HG03439 (cell line): Measurements from ENCODE around the gene ZNF385A.

Experiments used
- ATAC-seq: cut with Tn5 transposase; IDR thresholded peaks from one replicate; pipeline ENCODE4 v1.9.1; 2021; ENCODE audit warnings: mild to moderate bottlenecking, moderate library complexity; ENCODE audit not compliant: unreplicated experiment

ZNF385A gene

DNA sequence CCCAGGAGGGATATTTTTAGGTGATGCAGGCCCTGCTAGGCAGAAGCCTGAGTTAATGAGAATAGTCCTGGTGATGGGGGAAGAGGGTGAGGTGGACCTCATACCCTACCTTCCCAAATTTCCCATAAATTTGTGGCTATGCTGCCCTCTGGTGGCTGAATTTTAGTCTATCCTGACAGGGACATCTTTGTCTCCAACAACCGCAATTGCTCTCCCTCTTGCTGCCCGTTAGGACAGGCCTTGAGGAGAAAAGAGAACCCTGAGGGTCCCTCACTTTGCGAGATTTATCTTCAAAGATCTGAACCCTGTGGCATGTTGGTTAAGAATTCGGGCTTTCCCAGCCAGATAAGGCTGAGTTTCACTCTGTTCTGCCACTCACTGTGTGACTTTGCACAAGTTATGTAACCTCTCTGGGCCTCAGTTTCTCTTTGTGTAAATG is 9.8 kb upstream of the ZNF385A start:
- ATAC-seq: no peak

DNA sequence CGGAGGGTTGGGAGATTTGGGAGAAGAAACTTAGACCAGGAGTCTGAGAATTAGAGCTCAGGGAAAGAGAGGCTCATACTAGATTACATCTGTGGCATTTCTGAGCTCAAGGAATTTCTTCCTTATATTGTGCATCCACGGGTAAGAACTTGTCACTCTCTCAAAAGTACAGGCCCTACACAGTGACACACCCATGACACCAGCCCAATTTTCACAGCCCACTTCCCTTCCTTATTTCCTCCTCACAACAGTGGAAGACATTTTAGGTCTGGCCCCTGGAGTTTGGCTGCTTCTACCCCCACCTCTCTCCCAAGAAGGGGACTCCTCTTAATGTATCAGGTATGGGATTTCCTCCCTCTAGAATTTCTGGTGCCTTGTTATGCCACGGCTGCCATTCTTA is 9.2 kb upstream of the ZNF385A start:
- ATAC-seq: no peak

- no peak for ATAC-seq
Measured at GRCh38 chr12:54393207-54393609, 8.7 kb upstream of the ZNF385A start.

DNA sequence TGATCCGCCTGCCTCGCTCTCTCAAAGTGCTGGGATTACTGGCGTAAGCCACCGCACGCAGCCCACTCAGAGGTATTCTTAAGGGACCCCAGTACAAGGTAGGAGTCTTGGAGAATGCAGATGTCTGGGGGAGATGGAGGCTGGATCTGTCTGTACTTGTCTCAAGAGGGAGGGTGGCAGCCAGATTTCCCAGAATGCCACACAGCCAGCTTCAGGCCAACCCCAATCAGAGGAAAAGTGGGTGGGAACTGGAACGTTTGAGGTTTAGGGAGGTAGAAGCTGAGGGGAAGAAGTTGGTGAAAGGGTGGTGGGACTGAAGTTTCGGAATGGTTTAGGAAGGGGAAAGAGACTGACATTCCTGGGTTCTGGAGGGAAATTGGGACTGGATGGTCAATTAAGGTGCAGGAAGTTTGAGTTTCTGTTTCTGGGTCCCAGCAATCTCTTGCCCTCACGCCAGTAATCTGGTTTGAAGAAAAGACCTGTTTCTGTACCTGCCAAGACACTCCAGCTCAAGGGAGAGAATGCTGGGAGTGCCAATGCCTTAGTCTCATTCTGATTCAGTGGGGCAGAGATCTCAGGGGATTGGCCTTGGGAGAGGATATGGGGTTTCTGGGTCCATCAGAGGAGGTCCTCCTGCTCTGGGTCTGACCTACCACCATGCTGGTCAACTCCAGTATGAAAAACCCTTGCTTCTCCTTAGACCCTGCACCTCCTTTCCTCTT is 8.1 kb upstream of the ZNF385A start:
- ATAC-seq: no peak

DNA sequence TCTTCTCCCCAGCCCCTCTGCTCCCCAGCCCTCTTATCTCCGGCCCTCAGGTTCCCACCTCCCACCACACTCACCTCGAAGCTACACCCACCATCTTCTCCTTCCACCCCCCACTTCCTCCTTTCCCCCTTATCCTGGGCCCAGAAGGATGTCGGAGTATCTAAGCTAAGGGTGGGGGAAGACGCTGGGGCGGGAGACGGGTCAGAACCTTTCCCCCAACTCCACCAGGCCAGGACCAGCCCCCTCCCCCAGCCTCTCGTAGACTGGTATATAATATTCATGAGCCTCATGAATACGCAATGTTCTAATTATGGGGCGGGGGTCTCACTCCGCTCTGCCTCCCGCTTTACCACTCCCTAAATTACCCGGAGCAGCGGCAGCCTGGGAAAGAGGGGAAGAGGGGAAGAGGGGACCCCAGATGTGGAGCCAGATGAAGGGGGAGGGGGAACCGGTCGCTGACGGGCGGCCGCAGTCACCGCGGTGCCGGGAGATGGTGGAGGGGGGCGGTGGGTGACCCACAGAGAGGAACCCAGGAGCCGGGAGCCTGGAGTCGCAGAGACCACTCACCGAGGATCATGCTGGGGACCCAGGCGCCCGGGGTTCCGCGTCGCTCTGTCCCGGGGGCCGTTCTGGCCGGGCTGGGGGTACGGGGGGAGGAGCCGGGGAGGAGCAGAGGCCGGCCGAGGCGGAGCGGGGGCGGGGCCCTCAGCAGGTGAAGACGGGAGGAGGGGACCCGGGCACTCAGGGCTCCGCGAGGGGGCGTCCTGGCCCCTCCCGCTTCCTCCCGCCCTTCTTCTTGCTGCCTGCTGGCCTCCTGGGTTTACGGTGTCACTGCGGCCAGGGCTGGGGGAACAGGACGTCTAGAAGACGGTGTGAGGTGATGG is 6.4 kb upstream of the ZNF385A start:
- ATAC-seq: no peak

- ATAC-seq: no peak
Measured at GRCh38 chr12:54390176-54390667, 5.7 kb upstream of the ZNF385A start.

- ATAC-seq: no peak
Measured at GRCh38 chr12:54389607-54390175, 5.2 kb upstream of the ZNF385A start.

GRCh38 chr12:54389134-54389508 is 4.6 kb upstream of the ZNF385A start:
- ATAC-seq: no peak

DNA sequence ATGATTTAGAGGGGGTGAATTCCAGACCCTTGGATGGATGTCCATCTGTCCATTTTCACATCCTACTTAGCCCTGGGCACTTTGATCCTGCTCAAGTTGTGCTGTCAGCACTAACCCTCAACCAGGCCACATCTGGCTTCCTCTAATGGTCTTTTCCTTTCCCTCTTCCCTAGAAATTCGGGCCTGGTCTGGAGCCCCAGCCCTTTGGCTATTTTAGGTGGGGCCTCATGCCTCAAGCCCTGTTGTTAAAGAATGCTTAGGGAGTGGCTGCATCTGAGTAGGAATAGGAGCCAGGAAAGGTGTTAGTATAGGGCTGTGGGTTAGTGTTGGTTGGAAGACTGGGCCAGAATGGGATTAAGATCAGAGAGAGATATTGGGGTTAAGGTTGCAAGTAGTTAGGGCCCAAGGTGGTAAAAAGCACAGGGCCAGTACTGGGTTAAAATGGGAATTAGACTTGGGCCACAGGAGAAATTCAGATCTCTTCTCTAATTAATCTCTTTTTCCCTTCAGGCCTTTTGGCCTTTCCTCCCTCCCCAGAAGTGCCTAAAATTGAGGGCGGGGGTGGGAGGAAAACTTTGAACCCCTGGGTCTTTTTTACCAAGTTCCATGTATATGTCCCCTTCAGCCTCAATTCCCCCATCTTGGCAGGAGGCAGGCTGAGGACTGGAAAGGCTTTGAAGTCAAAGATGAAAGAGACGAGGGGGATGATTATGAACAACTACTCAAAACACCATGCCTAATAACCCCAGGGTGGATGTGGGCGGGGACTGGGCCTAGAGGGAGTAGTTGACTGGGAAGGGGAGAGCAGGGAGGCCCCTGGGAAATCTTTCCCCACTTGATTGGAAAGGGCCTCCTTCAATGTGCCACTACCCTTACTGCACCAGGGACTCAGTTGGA is 4.0 kb upstream of the ZNF385A start:
- no peak for ATAC-seq

- no peak for ATAC-seq
Measured at GRCh38 chr12:54387114-54387467, 2.6 kb upstream of the ZNF385A start.

- no peak for ATAC-seq
Measured at GRCh38 chr12:54386403-54387113, 2.0 kb upstream of the ZNF385A start.

GRCh38 chr12:54385251-54385914 is 850 bp upstream of the ZNF385A start:
- no peak for ATAC-seq

DNA sequence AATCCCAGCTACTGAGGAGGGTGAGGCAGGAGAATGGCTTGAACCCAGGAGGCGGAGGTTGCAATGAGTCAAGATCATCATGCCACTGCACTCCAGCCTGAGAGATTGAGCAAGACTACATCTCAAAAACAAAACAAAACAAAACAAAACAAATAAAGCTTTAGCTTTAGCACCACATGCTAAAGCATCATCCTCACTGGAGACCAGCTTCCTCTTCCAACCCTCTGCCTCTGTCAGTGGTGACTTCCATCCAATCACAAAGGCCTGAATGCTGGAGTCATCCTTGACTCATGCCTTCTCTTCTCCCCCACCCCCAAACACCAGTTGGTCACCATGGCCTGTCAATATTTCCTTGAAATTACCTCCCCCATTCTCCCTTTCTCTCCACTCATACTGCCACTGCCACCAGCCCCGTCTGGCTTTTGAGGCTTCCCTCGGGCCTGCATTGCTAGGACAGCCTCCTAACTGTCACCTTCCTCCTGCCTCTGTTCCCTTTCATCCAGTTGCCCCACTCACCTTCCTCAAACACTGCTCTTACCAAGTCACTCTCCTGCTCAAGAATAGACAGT is 1.4 kb downstream of the ZNF385A start:
- ATAC-seq: no peak

DNA sequence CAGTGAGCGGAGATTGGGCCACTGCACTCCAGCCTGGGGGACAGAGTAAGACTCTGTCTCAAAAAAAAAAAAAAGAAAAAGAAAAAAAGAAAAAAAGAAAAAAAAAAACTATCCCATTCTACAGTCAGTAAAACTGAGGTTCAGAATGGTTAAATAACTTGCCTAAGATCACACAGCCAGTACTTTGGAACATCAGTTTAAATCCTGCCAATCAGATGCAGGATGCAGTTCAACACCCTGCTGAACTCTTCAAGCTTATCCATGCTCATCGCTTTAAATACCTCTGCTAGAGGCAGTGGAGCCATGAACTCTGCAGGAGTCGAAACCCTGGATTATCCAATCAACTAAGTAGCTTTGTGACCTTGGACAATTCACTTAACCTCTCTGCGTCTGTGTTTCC is 3.4 kb downstream of the ZNF385A start:
- no peak for ATAC-seq

DNA sequence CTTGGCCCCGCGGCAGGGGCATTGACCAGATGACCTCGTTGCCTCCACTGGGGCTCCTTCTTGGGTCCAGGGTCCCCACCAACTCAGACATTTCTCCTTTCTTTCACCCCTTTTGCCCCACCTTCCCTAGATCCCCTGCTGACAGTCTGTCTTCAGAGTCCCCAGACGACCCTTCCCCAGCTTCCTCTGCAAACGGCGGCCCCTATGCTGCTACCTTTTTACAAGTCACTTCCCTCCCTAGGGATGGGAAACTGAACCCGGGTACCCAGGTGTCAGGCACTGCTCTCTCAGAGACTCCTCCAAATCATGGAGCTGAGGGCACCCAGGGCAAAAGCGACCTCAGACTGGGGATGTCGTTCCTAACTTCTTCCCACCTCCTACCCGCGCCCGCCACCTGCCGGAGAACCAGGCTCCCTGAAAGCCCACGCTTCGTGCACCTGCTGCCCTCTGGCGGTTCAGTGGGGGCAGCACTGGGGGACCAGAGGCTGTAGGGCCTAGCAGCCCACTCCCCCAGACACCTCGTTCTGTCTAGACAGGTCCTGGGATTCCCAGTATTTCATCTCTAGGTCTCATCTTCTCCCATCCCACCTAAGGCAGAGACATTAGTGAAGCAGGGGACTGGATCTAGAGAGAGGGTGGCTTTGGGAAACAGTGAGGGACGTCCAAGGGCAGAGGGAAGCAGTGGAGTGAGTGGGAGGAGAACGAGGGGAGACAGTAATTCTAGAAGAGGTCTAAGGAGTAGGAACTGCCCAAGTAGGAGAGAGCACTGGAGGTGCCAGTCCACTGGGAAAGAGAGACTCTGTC is 4.9 kb downstream of the ZNF385A start:
- peak; percentile 77 for ATAC-seq

GRCh38 chr12:54378796-54379397 is 5.6 kb downstream of the ZNF385A start:
- ATAC-seq: no peak

DNA sequence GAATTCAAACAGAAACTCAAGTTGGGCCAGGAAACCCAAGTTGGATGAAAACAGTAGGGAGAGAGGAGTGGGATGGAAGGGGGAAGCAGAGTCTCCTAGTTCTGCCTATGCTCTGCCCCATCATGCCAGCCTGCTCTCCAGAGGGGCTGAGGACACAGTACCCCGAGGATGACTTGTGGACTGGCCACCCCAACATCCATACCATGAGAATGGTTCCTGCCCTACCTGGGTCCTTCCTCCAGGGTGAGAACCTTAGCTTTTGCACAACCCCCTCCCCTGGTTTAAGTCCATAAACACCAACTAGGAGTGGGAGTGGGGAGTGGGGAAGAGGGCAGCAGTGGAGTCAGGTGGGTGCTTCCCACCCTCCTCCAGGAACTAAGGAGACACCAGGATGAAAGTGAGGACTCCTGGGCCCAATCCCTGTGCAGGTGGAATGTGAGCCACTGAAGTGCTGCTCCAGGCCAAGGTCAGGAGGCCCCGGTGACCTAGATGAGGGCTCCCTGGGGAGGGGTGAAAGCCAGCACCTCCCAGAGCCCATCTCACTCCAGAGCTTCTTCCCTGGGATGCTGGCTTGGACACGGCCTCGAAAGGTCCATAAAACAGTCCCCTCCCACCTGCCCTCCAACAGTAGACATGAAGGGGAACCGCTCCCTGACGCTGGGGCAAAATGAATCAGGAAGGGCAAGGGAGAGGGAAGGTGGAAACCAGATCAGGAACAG is 6.6 kb downstream of the ZNF385A start:
- ATAC-seq: no peak
